Measurements from ENCODE around the gene SCRG1.
A peak's percentile ranks its signal among the peaks of the same experiment; 100 is the strongest.

SCRG1 gene

DNA sequence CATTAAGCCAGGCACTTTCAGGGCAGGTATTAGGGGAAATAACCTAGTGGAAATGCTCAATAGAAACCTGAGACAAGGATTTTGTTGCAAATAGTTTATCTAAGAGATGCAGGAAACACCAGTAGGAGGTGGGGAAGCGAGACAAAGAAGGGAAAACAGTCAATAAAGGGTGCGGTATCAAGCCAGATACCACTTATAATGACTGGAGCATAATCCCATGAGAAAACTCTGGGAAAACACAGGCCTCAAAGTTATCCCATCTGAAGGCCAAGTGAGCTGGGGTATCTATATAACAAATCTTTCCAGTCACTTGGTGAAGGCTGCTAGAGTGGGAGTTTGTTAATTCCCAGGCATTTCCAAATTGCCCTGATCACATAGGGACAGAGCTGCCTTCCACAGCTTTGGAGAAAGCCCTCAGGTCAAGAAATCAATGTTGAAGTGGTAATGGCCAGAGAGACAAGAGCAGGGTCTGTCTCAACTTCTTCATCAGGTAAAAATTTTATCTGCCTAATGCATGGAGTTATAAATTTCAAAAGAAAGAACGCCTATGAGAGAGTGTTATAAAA, 55.0 kb downstream of the SCRG1 start:
- no peak for DNase-seq (ENCODE audit: low spot score)
- no peak for TF ChIP-seq CTCF (IDR thresholded peaks at IDR 0.05; ENCODE audit: extremely low read depth, missing control alignments)

DNA sequence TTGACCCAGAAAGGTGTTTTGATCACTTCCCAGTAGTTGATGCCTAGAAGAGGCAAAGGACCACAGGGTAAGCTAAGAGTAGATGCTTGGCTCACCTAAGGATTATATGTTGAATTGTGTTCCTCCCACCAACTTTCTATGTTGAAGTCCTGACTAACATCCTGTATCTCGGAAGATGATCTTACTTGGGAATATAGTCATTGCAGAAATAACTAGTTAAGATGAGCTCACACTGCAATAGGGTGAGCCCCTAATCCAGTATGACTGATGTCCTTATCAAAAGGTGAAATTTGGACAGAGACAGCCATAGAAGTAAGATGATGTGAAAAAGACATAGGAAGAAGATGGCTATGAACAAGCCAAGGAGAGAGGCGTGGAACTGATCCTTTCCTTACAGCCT, 61.5 kb downstream of the SCRG1 start:
- no peak for DNase-seq (ENCODE audit: low spot score)
- TF ChIP-seq CTCF (IDR thresholded peaks at IDR 0.05; ENCODE audit: extremely low read depth, missing control alignments), result no peak

DNA sequence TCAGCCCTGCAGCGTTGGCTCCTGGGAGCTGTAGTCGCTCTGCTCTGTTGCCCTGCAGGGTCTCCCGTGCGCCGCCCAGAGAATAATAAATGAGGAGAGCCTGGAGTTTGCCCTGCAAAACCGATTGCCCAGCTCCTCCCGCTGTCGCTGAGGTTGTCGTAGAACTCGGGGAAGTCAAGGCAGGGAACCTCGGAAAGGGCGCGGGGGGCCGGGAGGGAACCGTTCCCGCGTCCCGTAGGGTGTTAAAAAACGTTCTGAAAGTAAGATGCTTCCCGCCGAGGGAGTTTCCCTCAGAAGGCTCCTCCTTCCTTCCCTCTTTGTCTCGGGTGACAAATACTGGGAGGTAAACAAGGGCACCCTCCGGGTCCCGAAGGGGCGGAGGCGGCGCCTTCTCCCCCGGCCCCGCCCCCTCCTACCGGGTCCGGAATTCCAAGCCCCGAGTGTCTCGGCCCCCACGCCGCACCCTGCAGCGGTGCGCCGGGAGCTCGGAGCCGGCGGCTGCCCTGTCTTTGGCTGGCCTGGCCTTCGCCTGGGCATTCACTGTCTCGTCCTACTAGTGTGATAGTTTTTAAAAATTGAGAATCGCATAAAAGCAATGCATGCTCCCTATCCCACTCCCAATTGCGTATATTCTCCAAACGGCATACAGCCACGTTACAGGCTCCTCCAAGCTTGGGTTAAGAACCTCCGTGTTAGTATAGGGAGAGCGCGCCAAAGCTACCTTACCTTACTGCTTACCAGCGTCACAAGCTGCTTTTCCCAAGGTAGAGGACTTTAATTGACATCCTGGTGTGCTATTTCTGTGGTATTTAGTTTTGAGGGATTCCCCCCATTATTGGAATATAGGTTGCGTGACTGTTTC, 63.8 kb downstream of the SCRG1 start:
- TF ChIP-seq CTCF (IDR thresholded peaks at IDR 0.05; ENCODE audit: extremely low read depth, missing control alignments), result no peak
- peak; percentile 72 for DNase-seq (ENCODE audit: low spot score)
